ENCODE measurements around the gene VEPH1. TPM values are rescaled to one million over a fixed set of nuclear protein-coding genes. Genes with fewer than 3 reads are reported as not detected.

VEPH1 gene
- total RNA-seq, 1 donor from 2014 or later, result 11.6 TPM

- no peak for DNase-seq (ENCODE audit: low spot score)
Observed at GRCh38 chr3:157305392-157305791, 197.8 kb downstream of the VEPH1 start.

DNA sequence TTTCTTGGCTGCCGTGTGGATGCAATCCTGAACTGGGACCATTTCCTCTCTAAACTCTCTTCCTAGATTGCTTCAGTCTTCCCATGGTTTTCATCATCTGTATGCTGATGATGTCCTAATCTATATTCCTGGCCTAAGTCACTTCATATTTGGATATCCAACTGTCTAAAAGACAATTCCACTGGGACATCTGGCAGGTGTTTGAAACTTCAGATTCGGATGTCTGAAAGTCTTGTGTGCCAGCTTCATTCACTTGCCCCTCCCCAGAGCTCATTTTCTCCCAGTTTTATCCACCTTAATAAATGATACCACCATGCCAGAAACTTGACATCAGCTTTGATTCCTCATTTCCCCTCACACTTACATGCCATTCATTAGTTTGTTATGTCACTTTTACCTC is 201.5 kb downstream of the VEPH1 start:
- no peak for DNase-seq (ENCODE audit: low spot score)

GRCh38 chr3:157300981-157301663 is 202.1 kb downstream of the VEPH1 start:
- peak; percentile 76 for DNase-seq (ENCODE audit: low spot score)

DNA sequence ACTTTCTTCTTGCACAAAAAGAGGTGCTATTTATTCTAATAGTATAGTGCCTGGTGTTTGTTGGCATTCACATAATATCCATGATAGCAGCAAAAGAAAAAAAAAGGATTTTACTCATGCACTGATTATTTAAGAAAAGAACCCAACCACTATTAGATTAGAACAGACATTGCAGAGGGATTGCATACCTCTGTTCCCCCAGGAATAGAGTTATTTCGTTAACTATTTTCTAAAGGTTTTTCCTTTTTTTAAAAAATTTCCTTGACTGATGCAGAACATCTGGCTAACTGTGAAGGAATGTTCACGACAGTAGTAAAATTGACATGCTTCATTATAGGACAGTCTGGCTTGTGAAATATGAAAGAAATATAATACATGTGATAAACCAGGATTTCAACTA is 203.1 kb downstream of the VEPH1 start:
- no peak for DNase-seq (ENCODE audit: low spot score)

DNA sequence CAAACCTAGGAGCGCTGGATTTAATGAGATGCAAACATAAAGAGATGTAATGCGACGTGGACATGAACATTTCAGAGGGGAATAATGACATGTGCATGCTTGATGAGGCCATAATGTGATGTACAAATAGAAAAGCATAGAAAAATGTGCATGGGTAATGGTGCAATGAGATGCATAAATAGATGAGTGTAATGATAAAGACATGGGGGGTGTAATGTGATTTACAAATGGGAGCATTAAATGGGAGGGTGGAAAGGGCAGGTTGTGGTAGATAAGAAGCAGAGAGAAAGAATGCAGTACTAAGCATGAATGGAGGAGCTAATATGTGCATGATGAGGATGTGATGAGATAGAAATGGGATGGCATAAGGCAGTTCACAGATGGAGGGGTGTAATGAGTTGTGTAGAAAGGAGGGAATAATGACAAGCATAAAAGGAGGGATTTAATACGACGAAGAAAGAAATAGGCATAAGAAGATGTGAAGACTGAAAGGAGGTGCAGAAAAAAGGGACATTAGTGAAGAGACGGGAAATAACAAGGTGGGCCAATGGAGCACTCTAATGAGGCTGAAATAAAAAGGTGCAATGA is 205.8 kb downstream of the VEPH1 start:
- DNase-seq (ENCODE audit: low spot score), result no peak

DNA sequence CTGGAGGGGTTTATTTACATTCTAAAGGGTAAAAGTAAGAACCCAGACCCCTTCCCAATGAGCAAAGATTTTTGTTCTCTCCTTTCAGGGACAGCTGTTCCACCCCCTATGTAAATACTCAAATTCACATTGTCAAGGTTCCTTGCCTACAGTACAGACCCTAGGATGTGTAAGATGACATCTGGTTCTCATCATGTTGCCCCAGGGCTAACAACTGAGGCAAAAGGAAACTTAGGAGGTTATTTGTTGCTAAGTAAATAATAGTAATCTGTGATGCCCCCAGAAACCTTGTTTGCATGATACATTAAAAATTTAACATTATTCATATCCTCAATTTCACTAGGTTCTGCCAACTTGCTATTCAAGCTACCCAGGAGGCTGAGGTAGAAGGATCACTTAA is 208.3 kb downstream of the VEPH1 start:
- no peak for DNase-seq (ENCODE audit: low spot score)

- no peak for DNase-seq (ENCODE audit: low spot score)
Observed at GRCh38 chr3:157294491-157294890, 208.7 kb downstream of the VEPH1 start.

GRCh38 chr3:157290766-157291165 is 212.4 kb downstream of the VEPH1 start:
- peak; percentile 77 for DNase-seq (ENCODE audit: low spot score)

- DNase-seq (ENCODE audit: low spot score), result no peak
Observed at GRCh38 chr3:157285966-157286365, 217.2 kb downstream of the VEPH1 start.

DNA sequence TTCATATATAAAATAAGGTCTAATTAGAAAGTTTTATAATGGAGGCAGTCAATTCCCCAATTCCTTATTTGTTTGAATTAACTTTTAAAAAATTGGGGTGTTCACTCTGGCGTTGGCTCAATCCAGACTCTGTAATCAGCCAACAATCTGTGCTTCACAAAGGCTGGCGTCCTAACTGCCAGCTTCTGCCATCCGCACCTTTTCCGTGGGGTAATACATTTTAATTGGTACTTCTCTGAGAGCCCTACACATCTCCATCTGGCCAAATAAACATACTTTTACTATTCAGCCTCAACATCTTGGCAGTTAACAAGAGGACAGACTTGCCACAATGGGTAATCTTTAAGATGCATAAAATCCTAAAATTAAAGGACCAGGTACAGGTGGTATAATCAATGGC is 218.1 kb downstream of the VEPH1 start:
- no peak for DNase-seq (ENCODE audit: low spot score)

- peak; percentile 30 for DNase-seq (ENCODE audit: low spot score)
Observed at GRCh38 chr3:157284688-157285087, 218.5 kb downstream of the VEPH1 start.

GRCh38 chr3:157282261-157283191 is 220.7 kb downstream of the VEPH1 start:
- peak; percentile 88 for DNase-seq (ENCODE audit: low spot score)

- DNase-seq (ENCODE audit: low spot score), result peak; percentile 27
Observed at GRCh38 chr3:157280786-157281185, 222.4 kb downstream of the VEPH1 start.

DNA sequence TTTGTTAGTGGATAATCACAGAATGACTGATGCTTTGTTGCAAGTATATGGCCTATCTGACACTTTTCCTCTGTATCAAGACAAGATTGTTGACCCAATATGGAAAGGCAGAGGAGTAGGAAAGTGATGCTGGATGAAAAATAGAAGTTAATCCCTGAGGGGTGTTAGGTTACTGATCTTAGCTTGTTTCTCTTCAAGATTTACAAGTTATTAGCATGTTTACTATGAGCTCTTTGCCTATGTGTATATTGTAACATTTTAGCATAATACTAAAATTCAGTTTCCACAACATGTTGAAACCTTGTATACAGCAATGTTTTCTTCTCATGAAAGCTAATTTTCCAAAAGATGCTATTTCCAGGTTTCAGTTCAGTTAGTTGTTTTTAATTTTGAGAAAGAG is 222.9 kb downstream of the VEPH1 start:
- no peak for DNase-seq (ENCODE audit: low spot score)

GRCh38 chr3:157279237-157279636 is 224.0 kb downstream of the VEPH1 start:
- DNase-seq (ENCODE audit: low spot score), result no peak

GRCh38 chr3:157276801-157277200 is 226.4 kb downstream of the VEPH1 start:
- no peak for DNase-seq (ENCODE audit: low spot score)

DNA sequence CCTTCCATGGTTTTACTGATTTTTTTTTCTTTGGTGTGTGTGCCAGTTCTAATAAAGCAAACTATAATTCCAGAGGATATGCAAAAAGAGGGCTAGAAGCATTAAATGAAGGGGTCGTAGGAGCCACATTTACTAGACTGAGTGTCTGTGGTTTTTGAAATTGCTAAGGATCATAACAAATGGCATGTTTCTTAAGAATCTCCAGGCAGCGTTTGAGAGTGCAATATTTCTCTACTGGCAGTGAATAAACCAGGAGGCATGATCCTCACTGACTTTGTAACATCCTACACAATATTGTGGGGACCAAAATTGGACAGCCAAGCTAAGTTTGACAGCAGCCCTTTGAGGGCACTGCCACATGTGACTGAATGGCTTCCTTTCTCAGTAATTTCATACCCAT is 227.4 kb downstream of the VEPH1 start:
- no peak for DNase-seq (ENCODE audit: low spot score)

GRCh38 chr3:157274644-157275137 is 228.5 kb downstream of the VEPH1 start:
- no peak for DNase-seq (ENCODE audit: low spot score)

GRCh38 chr3:157271283-157271882 is 231.8 kb downstream of the VEPH1 start:
- DNase-seq (ENCODE audit: low spot score), result no peak

- no peak for DNase-seq (ENCODE audit: low spot score)
Observed at GRCh38 chr3:157268026-157268425, 235.2 kb downstream of the VEPH1 start.

GRCh38 chr3:157265931-157266330 is 237.3 kb downstream of the VEPH1 start:
- no peak for DNase-seq (ENCODE audit: low spot score)

DNA sequence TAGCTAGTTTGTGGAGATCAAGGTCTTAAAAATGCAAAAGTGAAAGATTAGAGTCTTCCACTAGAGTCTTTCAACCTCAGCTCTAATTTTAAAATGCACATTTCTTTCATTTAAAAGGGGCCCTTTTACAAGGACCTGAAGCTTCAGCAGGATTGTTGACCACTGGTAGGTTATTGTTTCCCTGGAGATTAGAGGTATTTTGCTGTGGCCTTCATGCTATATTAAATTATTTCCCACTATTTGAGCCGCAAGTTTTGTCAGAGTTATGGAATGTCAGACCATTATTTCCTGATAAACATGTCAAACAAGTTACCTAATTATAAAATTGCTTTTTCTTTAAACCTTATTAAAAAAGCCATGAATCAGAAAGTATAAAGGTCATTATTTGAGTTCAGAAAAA is 240.2 kb downstream of the VEPH1 start:
- no peak for DNase-seq (ENCODE audit: low spot score)
